Measurements from ENCODE around the gene MINDY4.

- TF ChIP-seq CTCF (IDR thresholded peaks at IDR 0.05; ENCODE audit: insufficient read depth, low read length, poor library complexity, severe bottlenecking) (no peak), EZH2phosphoT487 (conservative IDR thresholded peaks at IDR 0.05; ENCODE audit: low read length) (no peak)
These were observed 5.8 kb upstream of the MINDY4 start for GRCh38 chr7:30765408-30765807.

All from SU-DHL-6 (cell line).